Measurements from ENCODE around the gene COX15. TPM values are rescaled to one million over a fixed set of nuclear protein-coding genes. Genes with fewer than 3 reads are reported as not detected.
A peak's percentile ranks its signal among the peaks of the same experiment; 100 is the strongest.

COX15 gene
- total and polyA plus RNA-seq, 2 of the 4 experiments (the other 2 are of a cell fraction): 18.9 to 40.1 TPM

DNA sequence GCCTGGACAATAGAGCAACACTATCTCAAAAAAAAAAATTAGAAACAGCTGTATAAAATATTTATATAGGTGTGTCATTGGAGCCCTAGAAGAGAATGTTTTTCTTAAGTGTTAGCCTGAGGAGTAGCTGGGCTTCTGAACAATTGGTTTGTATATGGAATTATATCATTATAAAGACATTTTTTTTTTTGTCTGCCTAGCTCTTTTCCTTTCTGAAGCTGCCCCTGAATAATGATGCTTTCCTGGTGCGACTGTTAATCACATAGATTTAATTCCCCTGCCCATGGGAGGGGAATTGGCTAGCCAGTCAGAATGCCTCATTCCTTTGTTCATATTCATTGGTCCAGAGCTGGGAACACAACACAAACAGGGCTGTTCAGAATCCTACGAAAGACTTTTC, 36.6 kb upstream of the COX15 start:
- H2BK15ac ChIP-seq (ENCODE audit: low read depth, low read length): no peak overlapping the region
- no peak overlapping the region; the same call in 1 of the 2 replicates for H3K4me2 ChIP-seq (ENCODE audit: low read depth, low read length)
- peaks cover 4% of the 10 kb centered on the region; the same call in 1 of the 2 replicates for H3K4me1 ChIP-seq (ENCODE audit: control insufficient read depth, insufficient read depth, low read length)
- intact Hi-C loops (cut with micrococcal nuclease): no loop called here
- no peaks in the 10 kb centered on the region for H3K36me3 ChIP-seq (ENCODE audit: control insufficient read depth, insufficient read depth, low read length)
- H4K91ac ChIP-seq (ENCODE audit: insufficient read depth, low read depth, low read length): 0 out of 2 replicates have a peak overlapping the region, but pooled peaks have one; percentile 38
- DNase-seq (peak; percentile 53), ATAC-seq (ENCODE audit: low read depth) (peak; percentile 71)
- H3K56ac ChIP-seq (ENCODE audit: extremely low read depth, insufficient read depth, low read length): no peak overlapping the region
- CTCF ChIA-PET: no interaction called here
- no peak overlapping the region for H3K27ac ChIP-seq (ENCODE audit: insufficient read depth, low read length)
- H3K4ac ChIP-seq (ENCODE audit: low read depth, low read length): no peak overlapping the region
- no peak overlapping the region for H2BK20ac ChIP-seq (ENCODE audit: low read depth, low read length)
- in situ Hi-C loops (cut with MboI; ENCODE audit: low sequenced_read_pairs): no loop called here
- no peak overlapping the region for H2AK9ac ChIP-seq (replicated peaks; ENCODE audit: low read depth, low read length, poor library complexity)
- H3K14ac ChIP-seq (replicated peaks; ENCODE audit: low read depth, low read length): no peak overlapping the region
- H4K20me1 ChIP-seq (ENCODE audit: insufficient read depth, low read length): no peaks in the 10 kb centered on the region
- POLR2A ChIA-PET (ENCODE audit: unreplicated experiment): interaction anchor here (0.6 kb wide), 1 partner anchor 26 kb away, joined by 12 read pairs; no protein-coding TSS in a partner anchor
- H3K27me3 ChIP-seq (ENCODE audit: control insufficient read depth, insufficient read depth, low read length): no peaks in the 10 kb centered on the region
- H3K23ac ChIP-seq (ENCODE audit: low read depth, low read length): no peak overlapping the region
- TF ChIP-seq MAZ (IDR thresholded peaks at IDR 0.05; ENCODE audit: borderline replicate concordance, low read depth, low read length): no peak
- no peak for TF ChIP-seq POLR2A (IDR thresholded peaks at IDR 0.05; ENCODE audit: low read depth, low read length)
- TF ChIP-seq, protein P1, sequence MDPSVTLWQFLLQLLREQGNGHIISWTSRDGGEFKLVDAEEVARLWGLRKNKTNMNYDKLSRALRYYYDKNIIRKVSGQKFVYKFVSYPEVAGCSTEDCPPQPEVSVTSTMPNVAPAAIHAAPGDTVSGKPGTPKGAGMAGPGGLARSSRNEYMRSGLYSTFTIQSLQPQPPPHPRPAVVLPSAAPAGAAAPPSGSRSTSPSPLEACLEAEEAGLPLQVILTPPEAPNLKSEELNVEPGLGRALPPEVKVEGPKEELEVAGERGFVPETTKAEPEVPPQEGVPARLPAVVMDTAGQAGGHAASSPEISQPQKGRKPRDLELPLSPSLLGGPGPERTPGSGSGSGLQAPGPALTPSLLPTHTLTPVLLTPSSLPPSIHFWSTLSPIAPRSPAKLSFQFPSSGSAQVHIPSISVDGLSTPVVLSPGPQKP (IDR thresholded peaks at IDR 0.05; ENCODE audit: borderline replicate concordance, low read depth, low read length): no peak
- no peak for TF ChIP-seq CEBPB (IDR thresholded peaks at IDR 0.05; ENCODE audit: low read depth, low read length)
- TF ChIP-seq, protein P2, sequence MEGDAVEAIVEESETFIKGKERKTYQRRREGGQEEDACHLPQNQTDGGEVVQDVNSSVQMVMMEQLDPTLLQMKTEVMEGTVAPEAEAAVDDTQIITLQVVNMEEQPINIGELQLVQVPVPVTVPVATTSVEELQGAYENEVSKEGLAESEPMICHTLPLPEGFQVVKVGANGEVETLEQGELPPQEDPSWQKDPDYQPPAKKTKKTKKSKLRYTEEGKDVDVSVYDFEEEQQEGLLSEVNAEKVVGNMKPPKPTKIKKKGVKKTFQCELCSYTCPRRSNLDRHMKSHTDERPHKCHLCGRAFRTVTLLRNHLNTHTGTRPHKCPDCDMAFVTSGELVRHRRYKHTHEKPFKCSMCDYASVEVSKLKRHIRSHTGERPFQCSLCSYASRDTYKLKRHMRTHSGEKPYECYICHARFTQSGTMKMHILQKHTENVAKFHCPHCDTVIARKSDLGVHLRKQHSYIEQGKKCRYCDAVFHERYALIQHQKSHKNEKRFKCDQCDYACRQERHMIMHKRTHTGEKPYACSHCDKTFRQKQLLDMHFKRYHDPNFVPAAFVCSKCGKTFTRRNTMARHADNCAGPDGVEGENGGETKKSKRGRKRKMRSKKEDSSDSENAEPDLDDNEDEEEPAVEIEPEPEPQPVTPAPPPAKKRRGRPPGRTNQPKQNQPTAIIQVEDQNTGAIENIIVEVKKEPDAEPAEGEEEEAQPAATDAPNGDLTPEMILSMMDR (conservative IDR thresholded peaks at IDR 0.05; ENCODE audit: low read depth, low read length): no peak
- TF ChIP-seq RAD21 (IDR thresholded peaks at IDR 0.05; ENCODE audit: low read length): no peak
- no peak for TF ChIP-seq RFX5 (IDR thresholded peaks at IDR 0.05; ENCODE audit: low read depth, low read length)
- TF ChIP-seq SMC3 (IDR thresholded peaks at IDR 0.05; ENCODE audit: low read depth, low read length): no peak
- no peak for TF ChIP-seq MAFK (IDR thresholded peaks at IDR 0.05; ENCODE audit: low read depth, low read length)
- no peak for TF ChIP-seq CHD1 (IDR thresholded peaks at IDR 0.05; ENCODE audit: low read depth, low read length)
- no peak overlapping the region; the same call in 1 of the 2 replicates for H2BK120ac ChIP-seq (ENCODE audit: low read depth, low read length)
- WGBS, 2 experiments (ENCODE audit: extremely low coverage in 2 of 2, insufficient read length in 1 of 2): no CpG with 5 or more reads among the region's 2 CpGs
- dilution Hi-C loops (cut with HindIII; ENCODE audit: low sequenced_read_pairs, unreplicated experiment): no loop called here
- H3K4me3 ChIP-seq (ENCODE audit: insufficient read depth, low read depth, low read length): no peak overlapping the region
- H3K9me1 ChIP-seq (ENCODE audit: insufficient read depth, low read length): no peaks in the 10 kb centered on the region
- H2BK5ac ChIP-seq (ENCODE audit: low read depth, low read length, poor library complexity, severe bottlenecking): no peak overlapping the region
- peak overlapping the region; percentile 81 for H2AFZ ChIP-seq (replicated peaks; ENCODE audit: low read length, poor library complexity)
- no peaks in the 10 kb centered on the region for H3K9me3 ChIP-seq (ENCODE audit: control insufficient read depth, insufficient read depth, low read length)
- no peak overlapping the region for H3K9ac ChIP-seq (ENCODE audit: low read depth, low read length)
- H3K79me1 ChIP-seq (ENCODE audit: low read depth in 1 of 2, low read length in 2 of 2): no peaks in the 10 kb centered on the region
- peak overlapping the region in 1 of 2 experiments; percentile 41; a peak in 2 of 4 replicates for H4K8ac ChIP-seq (ENCODE audit: low read depth in 2 of 2, low read length in 2 of 2)
- peak overlapping the region; percentile 57; the same call in 1 of the 2 replicates for H3K18ac ChIP-seq (ENCODE audit: low read depth, low read length)
- no peak overlapping the region for H2AK5ac ChIP-seq (ENCODE audit: low read depth, low read length)
- H4K5ac ChIP-seq (ENCODE audit: low read depth, low read length): no peak overlapping the region
- BruUV-seq (replicated peaks): no TSS peak
